ENCODE results near the gene GFM1. TPM values are rescaled to one million over a fixed set of nuclear protein-coding genes. Genes with fewer than 3 reads are reported as not detected.

The GFM1 gene
- total and polyA plus RNA-seq, 9 donors, result 13.5 to 40.0 (median 29.7) TPM

DNA sequence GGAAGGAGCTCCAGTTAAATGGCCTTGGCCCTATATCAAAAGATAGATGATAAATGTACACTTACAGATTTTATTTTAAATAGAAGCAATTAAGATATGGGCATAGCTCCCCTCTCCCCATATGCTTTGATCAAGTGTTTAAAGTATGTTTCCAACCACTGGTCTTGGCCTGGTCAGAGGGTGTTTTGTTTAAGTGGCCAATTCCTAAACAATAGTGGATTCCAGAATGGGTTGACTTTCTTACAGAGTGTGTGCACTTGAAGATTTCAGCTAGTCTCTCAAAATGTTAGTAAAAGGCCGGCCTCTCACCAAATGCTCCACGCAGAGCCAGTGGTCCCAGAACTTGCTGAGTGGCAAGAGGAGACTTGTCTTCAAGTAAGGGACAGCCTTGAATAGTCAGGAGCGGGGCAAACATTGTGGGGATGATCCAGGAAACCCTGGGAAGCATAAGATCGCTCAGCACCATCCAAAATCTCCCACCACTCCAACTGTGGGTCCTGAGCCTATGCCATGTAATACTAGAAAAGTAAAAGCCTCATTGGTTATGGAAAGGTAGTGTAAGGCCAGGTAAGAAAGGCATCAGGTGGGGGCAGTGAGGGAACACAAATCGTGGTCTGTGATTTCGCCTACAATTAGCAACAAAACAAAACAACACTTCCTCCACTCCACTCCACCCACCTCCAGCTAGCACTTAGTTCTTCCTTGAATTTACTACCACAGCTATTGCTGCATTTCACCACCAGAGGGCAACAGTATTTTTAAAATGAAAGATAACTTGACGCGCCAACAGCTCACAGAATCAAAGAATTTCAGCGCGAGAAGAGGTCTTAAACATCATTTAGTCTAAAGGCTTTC lies 83.1 kb downstream of the GFM1 start:
- Histone ChIP-seq H3K36me3 (no peaks in the 10 kb centered on the region), H3K9me3 (no peaks in the 10 kb centered on the region), H3K27ac (peak overlapping the region; percentile 46 to 52), H3K4me3 (peak overlapping the region; percentile 14), H3K27me3 (no peaks in the 10 kb centered on the region), H3K4me1 (ENCODE audit: insufficient read depth) (peaks cover 20% of the 10 kb centered on the region)
- peak in 3 of 5 donors; percentile 49 to 76 (median 49) for DNase-seq
- 30 to 35% (median 30%) methylated on average over 10 of the region's 10 CpGs for WGBS, 3 donors
- intact Hi-C loops (cut with DNase I), result loop anchor here in 2 of 4 donors (2.0 to 10.0 kb wide), 4 partner anchors 45 to 63 kb away; partner anchors contain the start of gene LXN (in 1 of the 2)
- TF ChIP-seq EP300 (IDR thresholded peaks at IDR 0.05) (no peak), POLR2A (IDR thresholded peaks at IDR 0.05) (no peak)
- TF ChIP-seq, protein P1, sequence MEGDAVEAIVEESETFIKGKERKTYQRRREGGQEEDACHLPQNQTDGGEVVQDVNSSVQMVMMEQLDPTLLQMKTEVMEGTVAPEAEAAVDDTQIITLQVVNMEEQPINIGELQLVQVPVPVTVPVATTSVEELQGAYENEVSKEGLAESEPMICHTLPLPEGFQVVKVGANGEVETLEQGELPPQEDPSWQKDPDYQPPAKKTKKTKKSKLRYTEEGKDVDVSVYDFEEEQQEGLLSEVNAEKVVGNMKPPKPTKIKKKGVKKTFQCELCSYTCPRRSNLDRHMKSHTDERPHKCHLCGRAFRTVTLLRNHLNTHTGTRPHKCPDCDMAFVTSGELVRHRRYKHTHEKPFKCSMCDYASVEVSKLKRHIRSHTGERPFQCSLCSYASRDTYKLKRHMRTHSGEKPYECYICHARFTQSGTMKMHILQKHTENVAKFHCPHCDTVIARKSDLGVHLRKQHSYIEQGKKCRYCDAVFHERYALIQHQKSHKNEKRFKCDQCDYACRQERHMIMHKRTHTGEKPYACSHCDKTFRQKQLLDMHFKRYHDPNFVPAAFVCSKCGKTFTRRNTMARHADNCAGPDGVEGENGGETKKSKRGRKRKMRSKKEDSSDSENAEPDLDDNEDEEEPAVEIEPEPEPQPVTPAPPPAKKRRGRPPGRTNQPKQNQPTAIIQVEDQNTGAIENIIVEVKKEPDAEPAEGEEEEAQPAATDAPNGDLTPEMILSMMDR (IDR thresholded peaks at IDR 0.05), result peak; percentile 75 to 94 (median 80)

- Histone ChIP-seq H3K9me3 (no peaks in the 10 kb centered on the region), H3K27me3 (no peaks in the 10 kb centered on the region), H3K4me3 (peak overlapping the region; percentile 14), H3K36me3 (no peaks in the 10 kb centered on the region), H3K4me1 (ENCODE audit: insufficient read depth) (peaks cover 20% of the 10 kb centered on the region), H3K27ac (no peak overlapping the region)
- no peak for DNase-seq
- TF ChIP-seq EP300 (IDR thresholded peaks at IDR 0.05) (no peak), POLR2A (IDR thresholded peaks at IDR 0.05) (no peak)
- TF ChIP-seq, protein P1 (IDR thresholded peaks at IDR 0.05), result no peak
- WGBS, 3 donors, result 32 to 39% (median 37%) methylated on average over 4 of the region's 4 CpGs
- intact Hi-C loops (cut with DNase I), result loop anchor here in 2 of 4 donors (5.0 to 10.0 kb wide), 3 partner anchors 44 to 59 kb away; partner anchors contain the start of gene LXN (in 1 of the 2)
Measured at GRCh38 chr3:158728061-158728377, 83.7 kb downstream of the GFM1 start.

DNA sequence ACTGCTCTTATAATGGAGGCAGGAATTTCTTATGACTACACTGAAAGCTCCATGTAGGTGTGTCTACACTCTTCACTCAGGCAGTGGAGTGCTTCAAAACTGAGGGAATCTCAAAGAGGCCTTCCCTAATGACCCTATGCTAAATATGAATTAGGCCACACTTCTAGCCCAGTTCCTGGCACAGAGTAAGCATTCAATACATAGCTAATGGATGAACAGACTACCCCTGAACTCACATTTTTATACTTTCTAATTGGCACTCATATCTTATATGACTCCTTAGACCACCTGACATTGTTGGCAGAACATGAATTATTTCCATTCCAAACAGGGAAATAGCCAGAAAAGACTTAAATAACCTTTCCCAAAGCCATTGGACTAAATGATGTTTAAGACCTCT lies 84.5 kb downstream of the GFM1 start:
- TF ChIP-seq POLR2A (IDR thresholded peaks at IDR 0.05) (no peak), EP300 (IDR thresholded peaks at IDR 0.05) (no peak)
- TF ChIP-seq, protein P1 (IDR thresholded peaks at IDR 0.05), result no peak
- intact Hi-C loops (cut with DNase I), result loop anchor here in 2 of 4 donors (5.0 to 10.0 kb wide), 3 partner anchors 43 to 58 kb away; partner anchors contain the start of gene LXN (in 1 of the 2)
- H3K27me3 ChIP-seq, result no peaks in the 10 kb centered on the region
- no peak overlapping the region for H3K27ac ChIP-seq
- no peaks in the 10 kb centered on the region for H3K36me3 ChIP-seq
- H3K4me3 ChIP-seq, result no peak overlapping the region
- H3K4me1 ChIP-seq (ENCODE audit: insufficient read depth), result peaks cover 17% of the 10 kb centered on the region
- H3K9me3 ChIP-seq, result no peaks in the 10 kb centered on the region
- DNase-seq, result no peak

DNA sequence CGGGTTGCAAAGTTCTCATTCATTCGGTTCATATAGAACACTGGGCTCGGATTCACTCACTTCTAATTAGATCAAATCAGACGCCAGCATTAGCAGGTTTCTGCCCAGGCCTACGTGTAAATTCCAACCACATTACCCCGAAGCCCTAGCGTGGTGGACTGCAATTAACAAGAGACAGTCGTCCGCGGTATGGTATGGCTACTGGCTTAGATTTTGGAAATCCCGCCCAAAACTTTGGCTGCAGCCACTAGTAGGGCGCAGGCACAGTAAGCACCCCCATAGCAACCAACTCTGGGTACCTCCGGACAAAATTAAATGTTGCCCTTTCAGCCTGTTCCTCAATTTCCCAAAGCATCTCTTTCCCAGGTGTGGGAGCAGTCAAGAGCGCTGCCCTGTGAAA lies 87.2 kb downstream of the GFM1 start:
- Histone ChIP-seq H3K27me3 (no peaks in the 10 kb centered on the region), H3K9me3 (no peaks in the 10 kb centered on the region), H3K27ac (peak overlapping the region; percentile 74 to 88), H3K4me3 (peak overlapping the region; percentile 71), H3K36me3 (no peaks in the 10 kb centered on the region), H3K4me1 (ENCODE audit: insufficient read depth) (peaks cover 9% of the 10 kb centered on the region)
- no peak for DNase-seq
- TF ChIP-seq POLR2A (IDR thresholded peaks at IDR 0.05), result no peak
- TF ChIP-seq EP300 (IDR thresholded peaks at IDR 0.05), result no peak
- TF ChIP-seq, protein P1 (IDR thresholded peaks at IDR 0.05), result no peak
- intact Hi-C loops (cut with DNase I), result loop anchor here in 1 of 4 donors (5.0 kb wide), 2 partner anchors 41 to 56 kb away; no protein-coding TSS in a partner anchor
- 41 to 52% (median 44%) methylated on average over 14 of the region's 14 CpGs for WGBS, 3 donors

Data from ovary (tissue), 9 donors.